A549 (cell line): ENCODE measurements around the gene AIMP1. TPM values are rescaled to one million over a fixed set of nuclear protein-coding genes. Genes with fewer than 3 reads are reported as not detected.

Experiments used
- ATAC-seq, 2 experiments: fragments of 200-7000 bp in 1 of 2; fragments of >200 bp in 1 of 2; cut with Nextera tagmentation in 1 of 2; cut with Tn5 transposase in 1 of 2; 3 replicates each; pipeline versions ENCODE4 v1.8.0 to v1.9.1; 2018 to 2020; ENCODE audit warnings: mild to moderate bottlenecking in 1 of 2, moderate library complexity in 1 of 2
- CTCF ChIA-PET: fragments of 300-600 bp; sonication (Branson Sonifier 250); formaldehyde crosslinking; extraction: SDS; loops from one replicate; lab custom pipeline; 2021; ENCODE audit warnings: antibody characterized with exemption, inconsistent platforms; lab: Yijun Ruan, JAX
- POLR2A ChIA-PET: fragments of 350-600 bp; formaldehyde crosslinking; extraction: SDS; loops from one replicate; lab custom pipeline; 2021; ENCODE audit warnings: antibody characterized with exemption, inconsistent platforms; lab: Yijun Ruan, JAX
- DNase-seq, 2 experiments: peaks; one replicate each; pipeline versions ENCODE4 v3.0.0 to v3.0.0-alpha.2; 2011 to 2016; ENCODE audit warnings: low read depth in 1 of 2, low spot score in 1 of 2
- FAIRE-seq: peaks from 2 replicates; lab custom pipeline; 2011; peaks lifted over from hg19 to GRCh38; lab: Jason Lieb, UNC
- H3K27ac ChIP-seq, 2 experiments: fragments of >200 bp; sonication (Bioruptor Twin); formaldehyde crosslinking; 3 replicates each; pipeline ENCODE4 v1.5.1; 2016 to 2017
- H3K4me1 ChIP-seq: fragments of >200 bp; sonication (Bioruptor Twin); formaldehyde crosslinking; 3 replicates; pipeline ENCODE4 v1.6.1; 2016
- H3K4me2 ChIP-seq: fragments of >200 bp; sonication (Bioruptor Twin); formaldehyde crosslinking; 3 replicates; pipeline ENCODE4 v1.6.1; 2016
- H3K4me3 ChIP-seq: fragments of >200 bp; sonication (Bioruptor Twin); formaldehyde crosslinking; 3 replicates; pipeline ENCODE4 v1.5.1; 2016
- H3K9me3 ChIP-seq: fragments of >200 bp; sonication (Bioruptor Twin); formaldehyde crosslinking; 3 replicates; pipeline ENCODE4 v1.6.1; 2016
- BHLHE40 ChIP-seq: IDR thresholded peaks from 2 replicates; pipeline ENCODE4 v1.6.1; 2012; ENCODE audit warnings: low read depth, low read length, inconsistent platforms
- CEBPB ChIP-seq, 2 experiments: fragments of >200 bp in 1 of 2; sonication (Bioruptor Twin) in 1 of 2; formaldehyde crosslinking in 1 of 2; IDR thresholded peaks; 2 replicates each; pipeline ENCODE4 v1.6.1; 2012 to 2016
- CHD4 ChIP-seq: fragments of 200-600 bp; sonication (generic); IDR thresholded peaks from 2 replicates; pipeline ENCODE4 v1.6.1; 2016; ENCODE audit warnings: antibody characterized with exemption, mild to moderate bottlenecking, borderline replicate concordance
- CTCF ChIP-seq: fragments of >200 bp; sonication (Bioruptor Twin); formaldehyde crosslinking; IDR thresholded peaks from 3 replicates; pipeline ENCODE4 v1.5.1; 2016
- EHF ChIP-seq: fragments of 250-450 bp; sonication (Bioruptor Pico); IDR thresholded peaks from 2 replicates; pipeline ENCODE4 v1.5.0; 2020; ENCODE audit warnings: mild to moderate bottlenecking
- EP300 ChIP-seq, 2 experiments: fragments of >200 bp; sonication (Bioruptor Twin); formaldehyde crosslinking; IDR thresholded peaks; 2 replicates in 1 of 2; 3 replicates in 1 of 2; pipeline ENCODE4 v1.6.1; 2016 to 2017
- HDAC2 ChIP-seq: fragments of 200-600 bp; sonication (generic); IDR thresholded peaks from 2 replicates; pipeline ENCODE4 v1.6.1; 2016
- HMGXB4 ChIP-seq: fragments of 250-450 bp; sonication (Bioruptor Pico); IDR thresholded peaks from 2 replicates; pipeline ENCODE4 v1.5.0; 2021; ENCODE audit warnings: mild to moderate bottlenecking, moderate library complexity, borderline replicate concordance
- HOXA7 ChIP-seq: fragments of 250-450 bp; sonication (Bioruptor Pico); IDR thresholded peaks from 2 replicates; pipeline ENCODE4 v1.5.0; 2020; ENCODE audit warnings: mild to moderate bottlenecking, moderate library complexity
- HOXB13 ChIP-seq: fragments of 250-450 bp; sonication (Bioruptor Pico); IDR thresholded peaks from 2 replicates; pipeline ENCODE4 v1.5.0; 2020; ENCODE audit warnings: low read depth, mild to moderate bottlenecking, moderate library complexity
- HOXB5 ChIP-seq: fragments of 250-450 bp; sonication (Bioruptor Pico); IDR thresholded peaks from 2 replicates; pipeline ENCODE4 v1.5.0; 2020; ENCODE audit warnings: mild to moderate bottlenecking, moderate library complexity
- MAFK ChIP-seq: fragments of 450-650 bp; IDR thresholded peaks from 2 replicates; pipeline ENCODE4 v1.6.1; 2014; ENCODE audit not compliant: partially characterized antibody
- NPAS2 ChIP-seq: fragments of 250-450 bp; sonication (Bioruptor Pico); IDR thresholded peaks from 2 replicates; pipeline ENCODE4 v1.8.0; 2022; ENCODE audit warnings: mild to moderate bottlenecking, moderate library complexity, borderline replicate concordance
- NR3C1 ChIP-seq: fragments of >200 bp; sonication (Bioruptor Twin); formaldehyde crosslinking; IDR thresholded peaks from 3 replicates; pipeline ENCODE4 v1.6.1; 2017
- POLR2A ChIP-seq: IDR thresholded peaks from 2 replicates; pipeline ENCODE4 v1.6.1; 2012; ENCODE audit warnings: mild to moderate bottlenecking, low read length
- RARB ChIP-seq: fragments of 250-450 bp; sonication (Bioruptor Pico); IDR thresholded peaks from 2 replicates; pipeline ENCODE4 v1.8.0; 2021; ENCODE audit warnings: mild to moderate bottlenecking, moderate library complexity
- RNF2 ChIP-seq: fragments of 200-600 bp; sonication (generic); IDR thresholded peaks from 2 replicates; pipeline ENCODE4 v1.6.1; 2016; ENCODE audit warnings: low read depth, mild to moderate bottlenecking, antibody characterized with exemption, moderate library complexity, borderline replicate concordance
- ZNF302 ChIP-seq: fragments of 250-450 bp; sonication (Bioruptor Pico); IDR thresholded peaks from 2 replicates; pipeline ENCODE4 v1.9.0; 2021; ENCODE audit warnings: inconsistent platforms, mild to moderate bottlenecking, moderate library complexity
- WGBS: methylation state at CpG from one replicate; pipeline ENCODE4 v1.1.6; 2017; ENCODE audit errors: missing lambda C conversion rate; 5-methylcytosine and 5-hydroxymethylcytosine counted together
- polyA plus RNA-seq, 4 experiments: library from polyadenylated mRNA; depleted of rRNA in 3 of 4; stranded (reverse); fragments of >200 nt; fragmentation: RNase III in 1 of 4; extraction: RNeasy Plus Mini Kit Qiagen cat#74134 plus additional on column Dnase treatment in 1 of 4; gene quantifications; 2 replicates in 3 of 4; 3 replicates in 1 of 4; pipeline ENCODE4 v1.2.3, GENCODE V29; 2011 to 2017

AIMP1 gene
- polyA plus RNA-seq, 2 of the 4 experiments (the other 2 are of a cell fraction) = 35.6 to 70.7 TPM

- no peaks in the 10 kb centered on the region for H3K9me3 ChIP-seq
- H3K4me2 ChIP-seq = no peak overlapping the region
- DNase-seq (no peak), ATAC-seq (no peak), FAIRE-seq (no peak)
- TF ChIP-seq HOXB13 (CRISPR knock-in tag) (no peak), POLR2A (no peak), ZNF302 (CRISPR knock-in tag) (no peak)
- H3K4me3 ChIP-seq = no peak overlapping the region
- no peak overlapping the region for H3K27ac ChIP-seq
- 70% methylated on average over 3 of the region's 3 CpGs for WGBS
- ChIA-PET CTCF (no interaction called here), POLR2A (no interaction called here)
- no peaks in the 10 kb centered on the region for H3K4me1 ChIP-seq
These were observed 12.6 kb upstream of the AIMP1 start for GRCh38 chr4:106303548-106304281.

DNA sequence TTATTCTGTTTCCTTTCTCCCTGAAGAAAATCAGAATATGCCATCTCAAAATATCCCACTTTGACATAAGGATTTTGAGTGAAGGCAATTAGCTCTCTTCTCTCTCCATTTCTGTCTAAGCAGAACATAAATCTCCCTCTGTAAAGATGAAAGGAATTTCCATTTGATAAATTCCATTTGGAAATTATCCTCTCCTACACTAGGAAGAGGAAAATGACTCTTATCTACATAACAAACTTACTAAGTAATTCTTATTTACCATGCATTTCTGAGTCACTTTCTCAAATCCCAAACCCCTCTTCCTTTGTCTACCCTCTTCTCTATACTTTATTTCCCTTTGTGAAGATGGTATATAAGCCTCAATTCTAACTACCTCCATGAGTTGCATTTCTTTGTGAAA is 11.7 kb upstream of the AIMP1 start:
- H3K4me1 ChIP-seq = no peaks in the 10 kb centered on the region
- CTCF ChIA-PET = no interaction called here
- no peak for FAIRE-seq
- DNase-seq = no peak
- TF ChIP-seq ZNF302 (CRISPR knock-in tag) (no peak), HDAC2 (no peak), RARB (CRISPR knock-in tag) (no peak), POLR2A (no peak), HOXB13 (CRISPR knock-in tag) (no peak), HOXA7 (CRISPR knock-in tag) (no peak), CEBPB (IDR thresholded peaks at IDR 0.05) (no peak), NPAS2 (no peak), NR3C1 (no peak), CTCF (no peak), CHD4 (no peak), EHF (CRISPR knock-in tag) (no peak), HMGXB4 (CRISPR knock-in tag) (no peak)
- no peak overlapping the region for H3K4me2 ChIP-seq
- POLR2A ChIA-PET = no interaction called here
- no peak for ATAC-seq
- H3K27ac ChIP-seq = no peak overlapping the region
- H3K4me3 ChIP-seq = no peak overlapping the region
- H3K9me3 ChIP-seq = no peaks in the 10 kb centered on the region

DNA sequence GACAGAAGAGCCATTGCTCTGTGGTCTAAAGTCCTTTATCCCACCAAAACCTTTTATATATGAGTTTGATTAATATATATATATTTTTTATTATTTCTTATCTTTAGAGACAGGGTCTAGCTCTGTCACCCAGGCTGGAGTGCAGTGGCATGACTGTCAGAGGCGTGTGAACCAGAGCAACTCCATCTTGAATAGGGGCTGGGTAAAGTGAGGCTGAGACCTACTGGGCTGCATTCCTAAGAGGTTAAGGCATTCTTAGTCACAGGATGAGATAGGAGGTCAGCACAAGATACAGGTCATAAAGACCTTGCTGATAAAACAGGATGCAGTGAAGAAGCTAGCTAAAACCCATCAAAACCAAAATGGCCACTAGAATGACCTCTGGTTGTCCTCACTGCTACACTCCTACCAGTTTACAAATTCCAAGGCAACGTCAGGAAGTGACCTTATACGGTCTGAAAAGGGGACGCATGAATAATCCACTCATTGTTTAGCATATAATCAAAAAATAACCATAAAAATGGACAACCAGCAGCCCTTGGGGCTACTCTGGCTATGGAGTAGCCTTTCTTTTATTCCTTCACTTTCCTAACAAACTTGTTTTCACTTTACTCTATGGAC is 10.8 kb upstream of the AIMP1 start:
- ChIA-PET CTCF (no interaction called here), POLR2A (no interaction called here)
- Histone ChIP-seq H3K4me1 (no peaks in the 10 kb centered on the region), H3K9me3 (no peaks in the 10 kb centered on the region), H3K27ac (no peak overlapping the region), H3K4me2 (no peak overlapping the region), H3K4me3 (no peak overlapping the region)
- ATAC-seq = no peak
- DNase-seq = no peak
- 96% methylated on average over 4 of the region's 4 CpGs for WGBS
- FAIRE-seq = no peak
- TF ChIP-seq BHLHE40 (no peak), HOXB5 (CRISPR knock-in tag) (no peak), MAFK (no peak), ZNF302 (CRISPR knock-in tag) (no peak), NR3C1 (no peak), EP300 (IDR thresholded peaks at IDR 0.05) (no peak), RNF2 (no peak)
